ENCODE measurements around the gene METTL27.
"Not testable (repeated sequence)": the region's sequence is repeated elsewhere in the genome, so short reads cannot be mapped to it uniquely, and the experiment has no call there.

The METTL27 gene

GRCh38 chr7:73840715-73841379, 1.5 kb downstream of the METTL27 start:
- no peak for TF ChIP-seq CTCF (IDR thresholded peaks at IDR 0.05; ENCODE audit: low read depth, low read length)
- H3K4me3 ChIP-seq (ENCODE audit: low read depth, low read length), result no peak overlapping the region

- no peak for TF ChIP-seq CTCF (IDR thresholded peaks at IDR 0.05; ENCODE audit: low read depth, low read length)
- H3K4me3 ChIP-seq (ENCODE audit: low read depth, low read length), result no peak overlapping the region
Measured at GRCh38 chr7:73839743-73840714, 2.3 kb downstream of the METTL27 start.

- TF ChIP-seq CTCF (IDR thresholded peaks at IDR 0.05; ENCODE audit: low read depth, low read length), result no peak
- H3K4me3 ChIP-seq (ENCODE audit: low read depth, low read length), result no peak overlapping the region
Measured at GRCh38 chr7:73839290-73839689, 3.0 kb downstream of the METTL27 start.

DNA sequence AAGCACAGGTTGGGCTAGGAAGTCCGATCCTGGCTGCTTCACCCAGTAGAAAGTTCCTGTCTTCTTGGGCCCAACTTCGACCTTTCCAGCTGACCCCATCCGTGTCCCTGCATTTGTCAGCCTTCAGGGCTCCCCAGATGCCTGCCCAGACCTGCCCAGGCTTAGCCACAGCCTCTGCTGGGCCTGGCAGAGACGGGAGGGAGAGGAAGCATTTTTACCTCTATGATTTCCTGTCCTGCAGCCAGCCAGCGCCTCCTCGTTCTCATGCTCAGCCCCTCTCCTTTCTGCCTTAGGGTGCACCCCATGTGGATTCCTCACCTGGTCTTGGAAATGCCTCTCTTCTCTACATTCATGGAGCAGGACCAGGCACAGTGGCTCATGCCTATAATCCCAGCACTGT, 3.7 kb downstream of the METTL27 start:
- H3K4me3 ChIP-seq (ENCODE audit: low read depth, low read length), result no peak overlapping the region
- no peak for TF ChIP-seq CTCF (IDR thresholded peaks at IDR 0.05; ENCODE audit: low read depth, low read length)

GRCh38 chr7:73837167-73837566, 5.1 kb downstream of the METTL27 start:
- H3K4me3 ChIP-seq (ENCODE audit: low read depth, low read length), result not testable (repeated sequence)

GRCh38 chr7:73834626-73835191, 7.6 kb downstream of the METTL27 start:
- H3K4me3 ChIP-seq (ENCODE audit: low read depth, low read length), result no peak overlapping the region
- no peak for TF ChIP-seq CTCF (IDR thresholded peaks at IDR 0.05; ENCODE audit: low read depth, low read length)

GRCh38 chr7:73833251-73833919, 8.9 kb downstream of the METTL27 start:
- no peak overlapping the region for H3K4me3 ChIP-seq (ENCODE audit: low read depth, low read length)
- TF ChIP-seq CTCF (IDR thresholded peaks at IDR 0.05; ENCODE audit: low read depth, low read length), result no peak

Data from WI38 (cell line).